ENCODE data around the gene DMRTC2.

GRCh38 chr19:41893899-41894298, 49.1 kb downstream of the DMRTC2 start:
- peak; percentile 39 to 43 (median 40); a peak in 5 of 6 replicates for TF ChIP-seq CTCF (IDR thresholded peaks at IDR 0.05 in 2 of 3, conservative IDR thresholded peaks at IDR 0.05 in 1 of 3; ENCODE audit: insufficient read depth in 2 of 3, low read depth in 1 of 3, low read length in 3 of 3)
- no peak for TF ChIP-seq POLR2A (conservative IDR thresholded peaks at IDR 0.05)
- no peak for TF ChIP-seq U2AF1 (optimal IDR thresholded peaks at IDR 0.05; ENCODE audit: low read depth, low read length)
- TF ChIP-seq CBX5 (IDR thresholded peaks at IDR 0.05; ENCODE audit: borderline replicate concordance, low read depth), result no peak
- TF ChIP-seq ZNF639 (CRISPR knock-in tag; conservative IDR thresholded peaks at IDR 0.05 in 1 of 2, IDR thresholded peaks at IDR 0.05 in 1 of 2), result no peak
- no peak for TF ChIP-seq NELFE (IDR thresholded peaks at IDR 0.05; ENCODE audit: insufficient read depth, insufficient read length)
- TF ChIP-seq ZNF124 (CRISPR knock-in tag; IDR thresholded peaks at IDR 0.05), result no peak
- TF ChIP-seq TAF7 (tag; IDR thresholded peaks at IDR 0.05), result no peak
